HEK293T (cell line): ENCODE results near the gene TSTD2.

ENCODE experiments used
- ARNT ChIP-seq: fragments of 450-650 bp; IDR thresholded peaks from 2 replicates; pipeline ENCODE4 v1.6.1; 2017; ENCODE audit warnings: mild to moderate bottlenecking
- BHLHE40 ChIP-seq: fragments of 450-650 bp; IDR thresholded peaks from 2 replicates; pipeline ENCODE4 v1.6.1; 2016; ENCODE audit warnings: mild to moderate bottlenecking, moderate library complexity, borderline replicate concordance
- CTBP1 ChIP-seq: fragments of 450-650 bp; IDR thresholded peaks from 2 replicates; pipeline ENCODE4 v1.6.1; 2016; ENCODE audit warnings: borderline replicate concordance
- ELF4 ChIP-seq: fragments of 450-650 bp; IDR thresholded peaks from 2 replicates; pipeline ENCODE4 v1.6.1; 2017; ENCODE audit warnings: antibody characterized with exemption
- FOXA1 ChIP-seq: fragments of 450-650 bp; IDR thresholded peaks from 2 replicates; pipeline ENCODE4 v1.6.1; 2016; ENCODE audit warnings: mild to moderate bottlenecking
- FOXK2 ChIP-seq: fragments of 450-650 bp; IDR thresholded peaks from 2 replicates; pipeline ENCODE4 v1.6.1; 2016; ENCODE audit warnings: mild to moderate bottlenecking
- FOXM1 ChIP-seq: fragments of 450-650 bp; IDR thresholded peaks from 2 replicates; pipeline ENCODE4 v1.6.1; 2017; ENCODE audit warnings: mild to moderate bottlenecking, borderline replicate concordance
- L3MBTL2 ChIP-seq: fragments of 450-650 bp; conservative IDR thresholded peaks from 2 replicates; pipeline ENCODE4 v1.6.1; 2016; ENCODE audit warnings: mild to moderate bottlenecking
- NFRKB ChIP-seq: fragments of 450-650 bp; IDR thresholded peaks from 2 replicates; pipeline ENCODE4 v1.6.1; 2016; ENCODE audit warnings: mild to moderate bottlenecking, moderate library complexity
- PKNOX1 ChIP-seq: fragments of 450-650 bp; IDR thresholded peaks from 2 replicates; pipeline ENCODE4 v1.6.1; 2016
- SP1 ChIP-seq: fragments of 450-650 bp; IDR thresholded peaks from 2 replicates; pipeline ENCODE4 v1.6.1; 2017
- SUZ12 ChIP-seq: fragments of 450-650 bp; IDR thresholded peaks from 2 replicates; pipeline ENCODE4 v1.6.1; 2016; ENCODE audit warnings: mild to moderate bottlenecking
- ZNF384 ChIP-seq: fragments of 450-650 bp; IDR thresholded peaks from 2 replicates; pipeline ENCODE4 v1.6.1; 2016

GRCh38 chr9:97560154-97560553, 73.0 kb downstream of the TSTD2 start:
- TF ChIP-seq SP1 (no peak), ZNF384 (no peak), ELF4 (no peak), FOXA1 (no peak), PKNOX1 (no peak), FOXK2 (no peak), FOXM1 (no peak), BHLHE40 (no peak), CTBP1 (no peak), SUZ12 (no peak), ARNT (no peak), L3MBTL2 (no peak), NFRKB (no peak)
